IMR-90 (cell line): Measurements from ENCODE around the gene CPB2. TPM values are rescaled to one million over a fixed set of nuclear protein-coding genes. Genes with fewer than 3 reads are reported as not detected.

Experiments
- ATAC-seq: fragments of 200-7000 bp; cut with Tn5 transposase; 2 replicates; pipeline ENCODE4 v1.9.1; 2020; ENCODE audit warnings: low read depth, mild to moderate bottlenecking, moderate library complexity
- BruUV-seq: library from RNA; stranded (reverse); fragments of 400-500 nt; replicated peaks from 2 replicates; lab custom pipeline; 2021; lab: Mats Ljungman, UMichigan
- CTCF ChIA-PET: fragments of 300-600 bp; formaldehyde crosslinking; extraction: SDS; loops from one replicate; lab custom pipeline; 2021; ENCODE audit warnings: antibody characterized with exemption; lab: Yijun Ruan, JAX
- POLR2A ChIA-PET: fragments of 300-600 bp; sonication (Branson Sonifier 250); formaldehyde crosslinking; loops from one replicate; lab custom pipeline; 2022; ENCODE audit warnings: antibody characterized with exemption; ENCODE audit not compliant: unreplicated experiment; lab: Charles Lee
- DNase-seq: peaks from one replicate; pipeline ENCODE4 v3.0.0; 2013
- H2AFZ ChIP-seq: replicated peaks from 2 replicates; pipeline ENCODE3; 2013; ENCODE audit warnings: low read length, mild to moderate bottlenecking; ENCODE audit not compliant: poor library complexity
- H2AK5ac ChIP-seq: 2 replicates; pipeline ENCODE4 v1.6.1; 2013; ENCODE audit warnings: low read depth, low read length, inconsistent platforms
- H2AK9ac ChIP-seq: replicated peaks from 2 replicates; pipeline ENCODE3; 2013; ENCODE audit warnings: mild to moderate bottlenecking, low read depth, low read length, moderate library complexity; ENCODE audit not compliant: poor library complexity
- H2BK120ac ChIP-seq: 2 replicates; pipeline ENCODE4 v1.6.1; 2013; ENCODE audit warnings: low read depth, low read length, inconsistent platforms
- H2BK15ac ChIP-seq: 3 replicates; pipeline ENCODE4 v1.6.1; 2013; ENCODE audit warnings: low read depth, low read length, inconsistent platforms
- H2BK20ac ChIP-seq: 2 replicates; pipeline ENCODE4 v1.6.1; 2013; ENCODE audit warnings: low read depth, mild to moderate bottlenecking, inconsistent platforms, low read length, moderate library complexity
- H2BK5ac ChIP-seq: 2 replicates; pipeline ENCODE4 v1.6.1; 2013; ENCODE audit warnings: mild to moderate bottlenecking, low read depth, low read length, inconsistent platforms; ENCODE audit not compliant: poor library complexity, severe bottlenecking
- H3K14ac ChIP-seq: replicated peaks from 2 replicates; pipeline ENCODE4 v1.6.1; 2013; ENCODE audit warnings: low read depth, low read length, inconsistent platforms
- H3K18ac ChIP-seq: 2 replicates; pipeline ENCODE4 v1.6.1; 2013; ENCODE audit warnings: low read depth, low read length, control low read depth
- H3K23ac ChIP-seq: 2 replicates; pipeline ENCODE4 v1.6.1; 2013; ENCODE audit warnings: low read depth, low read length, inconsistent platforms
- H3K27ac ChIP-seq: 2 replicates; pipeline ENCODE4 v1.5.1; 2013; ENCODE audit warnings: mild to moderate bottlenecking, control low read depth, low read length; ENCODE audit not compliant: insufficient read depth
- H3K27me3 ChIP-seq: 2 replicates; pipeline ENCODE4 v1.6.1; 2013; ENCODE audit warnings: low read length; ENCODE audit not compliant: control insufficient read depth, insufficient read depth
- H3K36me3 ChIP-seq: 2 replicates; pipeline ENCODE4 v1.6.1; 2013; ENCODE audit warnings: low read length, mixed read lengths; ENCODE audit not compliant: control insufficient read depth, insufficient read depth
- H3K4ac ChIP-seq: 2 replicates; pipeline ENCODE4 v1.6.1; 2013; ENCODE audit warnings: low read depth, low read length, inconsistent platforms
- H3K4me1 ChIP-seq: 2 replicates; pipeline ENCODE4 v1.6.1; 2013; ENCODE audit warnings: low read length, mixed read lengths; ENCODE audit not compliant: control insufficient read depth, insufficient read depth
- H3K4me2 ChIP-seq: 2 replicates; pipeline ENCODE4 v1.6.1; 2013; ENCODE audit warnings: low read depth, mild to moderate bottlenecking, control low read depth, low read length, moderate library complexity
- H3K4me3 ChIP-seq: 2 replicates; pipeline ENCODE4 v1.5.1; 2013; ENCODE audit warnings: low read depth, mild to moderate bottlenecking, control low read depth, low read length, moderate library complexity; ENCODE audit not compliant: insufficient read depth
- H3K56ac ChIP-seq: 2 replicates; pipeline ENCODE4 v1.6.1; 2013; ENCODE audit warnings: low read length, inconsistent platforms; ENCODE audit not compliant: insufficient read depth; ENCODE audit errors: extremely low read depth
- H3K79me1 ChIP-seq, 2 experiments: 2 replicates each; pipeline ENCODE4 v1.6.1; 2013; ENCODE audit warnings: low read length in 2 of 2, inconsistent platforms in 1 of 2, low read depth in 1 of 2
- H3K9ac ChIP-seq: 2 replicates; pipeline ENCODE4 v1.6.1; 2013; ENCODE audit warnings: low read depth, low read length, control low read depth
- H3K9me1 ChIP-seq: 2 replicates; pipeline ENCODE4 v1.6.1; 2013; ENCODE audit warnings: low read length, inconsistent platforms; ENCODE audit not compliant: insufficient read depth
- H3K9me3 ChIP-seq: 2 replicates; pipeline ENCODE4 v1.6.1; 2013; ENCODE audit warnings: low read length; ENCODE audit not compliant: control insufficient read depth, insufficient read depth
- H4K20me1 ChIP-seq: 2 replicates; pipeline ENCODE4 v1.6.1; 2013; ENCODE audit warnings: low read length, inconsistent platforms; ENCODE audit not compliant: insufficient read depth
- H4K5ac ChIP-seq: 2 replicates; pipeline ENCODE4 v1.6.1; 2013; ENCODE audit warnings: mild to moderate bottlenecking, low read depth, low read length, control low read depth
- H4K8ac ChIP-seq, 2 experiments: 2 replicates each; pipeline ENCODE4 v1.6.1; 2013; ENCODE audit warnings: low read depth in 2 of 2, low read length in 2 of 2, control low read depth in 1 of 2, inconsistent platforms in 1 of 2
- H4K91ac ChIP-seq: 2 replicates; pipeline ENCODE4 v1.6.1; 2013; ENCODE audit warnings: low read depth, low read length, inconsistent platforms; ENCODE audit not compliant: insufficient read depth
- BHLHE40 ChIP-seq: fragments of 150-350 bp; IDR thresholded peaks from 2 replicates; pipeline ENCODE4 v1.6.1; 2016; ENCODE audit warnings: mild to moderate bottlenecking, low read depth, low read length
- CEBPB ChIP-seq: IDR thresholded peaks from 2 replicates; pipeline ENCODE4 v1.6.1; 2012; ENCODE audit warnings: low read depth, low read length, improper control_type of control experiment
- CHD1 ChIP-seq: IDR thresholded peaks from 2 replicates; pipeline ENCODE4 v1.6.1; 2012; ENCODE audit warnings: low read depth, low read length, improper control_type of control experiment
- CTCF ChIP-seq: conservative IDR thresholded peaks from 2 replicates; pipeline ENCODE4 v1.5.1; 2012; ENCODE audit warnings: mild to moderate bottlenecking, low read depth, low read length, improper control_type of control experiment
- ELK1 ChIP-seq: fragments of 150-350 bp; IDR thresholded peaks from 2 replicates; pipeline ENCODE4 v1.6.1; 2016; ENCODE audit warnings: low read depth, mild to moderate bottlenecking, low read length, moderate library complexity, borderline replicate concordance
- FOS ChIP-seq: fragments of 150-350 bp; IDR thresholded peaks from 2 replicates; pipeline ENCODE4 v1.6.1; 2016; ENCODE audit warnings: low read depth, low read length
- MAFK ChIP-seq: IDR thresholded peaks from 2 replicates; pipeline ENCODE4 v1.6.1; 2012; ENCODE audit warnings: low read depth, low read length, improper control_type of control experiment
- MAZ ChIP-seq: IDR thresholded peaks from 2 replicates; pipeline ENCODE4 v1.6.1; 2012; ENCODE audit warnings: low read depth, mild to moderate bottlenecking, low read length, improper control_type of control experiment, moderate library complexity, borderline replicate concordance
- MXI1 ChIP-seq: IDR thresholded peaks from 2 replicates; pipeline ENCODE4 v1.6.1; 2012; ENCODE audit warnings: low read depth, mild to moderate bottlenecking, low read length, moderate library complexity, borderline replicate concordance
- POLR2A ChIP-seq: IDR thresholded peaks from 2 replicates; pipeline ENCODE4 v1.6.1; 2012; ENCODE audit warnings: mild to moderate bottlenecking, low read depth, low read length
- RAD21 ChIP-seq: IDR thresholded peaks from 2 replicates; pipeline ENCODE4 v1.6.1; 2012; ENCODE audit warnings: low read length, improper control_type of control experiment
- RCOR1 ChIP-seq: IDR thresholded peaks from 2 replicates; pipeline ENCODE4 v1.6.1; 2012; ENCODE audit warnings: mild to moderate bottlenecking, low read length, improper control_type of control experiment; ENCODE audit not compliant: insufficient replicate concordance
- RFX5 ChIP-seq: IDR thresholded peaks from 2 replicates; pipeline ENCODE4 v1.8.0; 2012; ENCODE audit warnings: low read depth, mild to moderate bottlenecking, low read length, moderate library complexity
- SMC3 ChIP-seq: fragments of 150-350 bp; IDR thresholded peaks from 2 replicates; pipeline ENCODE4 v1.6.1; 2016; ENCODE audit warnings: low read depth, mild to moderate bottlenecking, antibody characterized with exemption, low read length, moderate library complexity
- USF2 ChIP-seq: fragments of 150-350 bp; IDR thresholded peaks from 2 replicates; pipeline ENCODE4 v1.6.1; 2017; ENCODE audit warnings: mild to moderate bottlenecking, antibody characterized with exemption, low read length, low read depth
- WGBS, 2 experiments: methylation state at CpG; one replicate each; pipeline versions ENCODE4 v1.1.5 to v1.1.7; 2013; ENCODE audit warnings: missing lambda C conversion rate in 2 of 2; ENCODE audit not compliant: insufficient read length in 1 of 2; ENCODE audit errors: extremely low coverage in 2 of 2; 5-methylcytosine and 5-hydroxymethylcytosine counted together
- dilution Hi-C: fragments of 300-500 bp; cut with HindIII; formaldehyde crosslinking; loops from one replicate; pipeline ENCODE4 v1.14.3; 2018; ENCODE audit warnings: low sequenced_read_pairs; ENCODE audit not compliant: unreplicated experiment
- in situ Hi-C: fragments of 300-500 bp; cut with MboI; formaldehyde crosslinking; loops from 3 replicates; pipeline ENCODE4 v1.14.3; 2019; ENCODE audit warnings: low sequenced_read_pairs, inconsistent platforms, mixed read lengths
- intact Hi-C: fragments of 100-400 bp; cut with micrococcal nuclease; formaldehyde crosslinking; loops from 2 replicates; pipeline ENCODE4 v1.10.0; 2022
- polyA plus RNA-seq, 3 experiments: library from polyadenylated mRNA; depleted of rRNA; stranded (reverse); fragments of >200 nt; gene quantifications; 2 replicates each; pipeline ENCODE4 v1.2.3, GENCODE V29; 2012; ENCODE audit warnings: low replicate concordance in 1 of 3
- total RNA-seq: library from RNA; depleted of rRNA; stranded (reverse); fragments of >200 nt; gene quantifications from 2 replicates; pipeline ENCODE4 v1.2.3, GENCODE V29; 2012

The CPB2 gene
- total and polyA plus RNA-seq, 2 of the 4 experiments (the other 2 are of a cell fraction) = not detected

- no peak overlapping the region for H4K91ac ChIP-seq
- H3K4me2 ChIP-seq = no peak overlapping the region
- BruUV-seq = no TSS peak
- no peak overlapping the region for H3K56ac ChIP-seq
- no peak overlapping the region for H2BK20ac ChIP-seq
- no peak overlapping the region for H3K27ac ChIP-seq
- ChIA-PET CTCF (interaction anchor here (0.6 kb wide), 1 partner anchor 737 kb away, joined by 3 read pairs; no protein-coding TSS in a partner anchor), POLR2A (no interaction called here)
- no peak for TF ChIP-seq MAZ
- TF ChIP-seq MXI1 = no peak
- TF ChIP-seq RAD21 = no peak
- TF ChIP-seq BHLHE40 = no peak
- no peak for TF ChIP-seq USF2
- TF ChIP-seq CHD1 = no peak
- no peak for TF ChIP-seq POLR2A
- no peak for TF ChIP-seq RCOR1
- no peak for TF ChIP-seq CEBPB
- TF ChIP-seq RFX5 = no peak
- TF ChIP-seq ELK1 = no peak
- no peak for TF ChIP-seq CTCF
- no peak for TF ChIP-seq SMC3
- TF ChIP-seq FOS = no peak
- no peak for TF ChIP-seq MAFK
- H3K27me3 ChIP-seq = 0 out of 2 replicates have a peak, but pooled peaks cover 3% of the 10 kb centered on the region
- no peak overlapping the region for H3K18ac ChIP-seq
- H2AK5ac ChIP-seq = no peak overlapping the region
- H3K36me3 ChIP-seq = no peaks in the 10 kb centered on the region
- H3K79me1 ChIP-seq = no peaks in the 10 kb centered on the region
- no peak overlapping the region for H3K23ac ChIP-seq
- H4K20me1 ChIP-seq = no peaks in the 10 kb centered on the region
- no peak overlapping the region for H3K9ac ChIP-seq
- WGBS, 2 experiments = no CpG with 5 or more reads among the region's 3 CpGs
- H3K4me1 ChIP-seq = no peaks in the 10 kb centered on the region
- intact Hi-C loops = no loop called here
- H3K9me3 ChIP-seq = no peaks in the 10 kb centered on the region
- H3K9me1 ChIP-seq = no peaks in the 10 kb centered on the region
- no peak overlapping the region for H2BK5ac ChIP-seq
- no peak overlapping the region for H2AFZ ChIP-seq
- H2BK15ac ChIP-seq = no peak overlapping the region
- H2BK120ac ChIP-seq = no peak overlapping the region
- no peak overlapping the region for H3K14ac ChIP-seq
- dilution Hi-C loops = no loop called here
- H4K5ac ChIP-seq = no peak overlapping the region
- no peak overlapping the region for H3K4me3 ChIP-seq
- DNase-seq (no peak), ATAC-seq (no peak)
- H4K8ac ChIP-seq = no peak overlapping the region
- H2AK9ac ChIP-seq = no peak overlapping the region
- no peak overlapping the region for H3K4ac ChIP-seq
- in situ Hi-C loops = no loop called here
These were observed 10.4 kb downstream of the CPB2 start for GRCh38 chr13:46094478-46094877.
